Measurements from ENCODE around the gene ZFYVE26.

GRCh38 chr14:67814821-67815220 lies 1.6 kb downstream of the ZFYVE26 start:
- TF ChIP-seq ZBTB4 (CRISPR knock-in tag; IDR thresholded peaks at IDR 0.05) (no peak), TCF12 (IDR thresholded peaks at IDR 0.05; ENCODE audit: low read depth, low read length) (no peak), SMC3 (IDR thresholded peaks at IDR 0.05; ENCODE audit: borderline replicate concordance, low read length) (no peak), POLR2A (IDR thresholded peaks at IDR 0.05; ENCODE audit: low read depth, low read length) (no peak), YY1 (IDR thresholded peaks at IDR 0.05; ENCODE audit: low read depth, low read length) (no peak)

All from GM12878 (cell line).